Neural crest cell (in vitro differentiated cells): ENCODE results near the gene DKK2. TPM values are rescaled to one million over a fixed set of nuclear protein-coding genes. Genes with fewer than 3 reads are reported as not detected.

Experiments used
- DNase-seq: peaks from one replicate; pipeline ENCODE4 v3.0.0; 2021; ENCODE audit warnings: low read depth, mixed read lengths, low spot score
- H3K27ac Mint-ChIP-seq: one replicate; pipeline ENCODE4 v1.8.0; 2021; ENCODE audit warnings: mild to moderate bottlenecking, mixed read lengths; ENCODE audit not compliant: unreplicated experiment
- H3K27me3 Mint-ChIP-seq: 2 replicates; pipeline ENCODE4 v1.8.0; 2021; ENCODE audit warnings: low read depth, mild to moderate bottlenecking, mixed read lengths
- H3K36me3 Mint-ChIP-seq: 2 replicates; pipeline ENCODE4 v1.8.0; 2021; ENCODE audit warnings: low read depth, mild to moderate bottlenecking, mixed read lengths
- H3K4me1 Mint-ChIP-seq: 2 replicates; pipeline ENCODE4 v1.8.0; 2021; ENCODE audit warnings: mixed read lengths
- H3K4me3 Mint-ChIP-seq: one replicate; pipeline ENCODE4 v1.8.0; 2021; ENCODE audit warnings: mild to moderate bottlenecking, mixed read lengths
- H3K9me3 Mint-ChIP-seq: 2 replicates; pipeline ENCODE4 v1.8.0; 2021; ENCODE audit warnings: mixed read lengths
- CTCF ChIP-seq: fragments of 200-600 bp; sonication (generic); conservative IDR thresholded peaks from 2 replicates; pipeline ENCODE4 v1.5.0; 2021; ENCODE audit warnings: antibody characterized with exemption, mild to moderate bottlenecking
- total RNA-seq: library from RNA; stranded (reverse); gene quantifications from 2 replicates; pipeline ENCODE4 v1.2.1, GENCODE V29; 2021

DKK2 gene
- total RNA-seq, 1 donor from 2014 or later: not detected

GRCh38 chr4:107050525-107051135, 14.5 kb upstream of the DKK2 start:
- Mint-ChIP-seq H3K27ac (no peak overlapping the region), H3K27me3 (no peaks in the 10 kb centered on the region), H3K4me3 (no peak overlapping the region), H3K9me3 (peaks cover 4% of the 10 kb centered on the region), H3K4me1 (no peaks in the 10 kb centered on the region), H3K36me3 (peaks cover under 1% of the 10 kb centered on the region)
- DNase-seq: no peak
- peak; percentile 76 for TF ChIP-seq CTCF

GRCh38 chr4:107046261-107046660, 10.1 kb upstream of the DKK2 start:
- H3K27ac Mint-ChIP-seq: no peak overlapping the region
- H3K36me3 Mint-ChIP-seq: peaks cover 2% of the 10 kb centered on the region
- H3K27me3 Mint-ChIP-seq: peaks cover 2% of the 10 kb centered on the region
- H3K9me3 Mint-ChIP-seq: peaks cover 4% of the 10 kb centered on the region
- DNase-seq: no peak
- H3K4me1 Mint-ChIP-seq: no peaks in the 10 kb centered on the region
- no peak overlapping the region for H3K4me3 Mint-ChIP-seq
- no peak for TF ChIP-seq CTCF

GRCh38 chr4:107044170-107044569, 8.1 kb upstream of the DKK2 start:
- H3K9me3 Mint-ChIP-seq: peaks cover 4% of the 10 kb centered on the region
- DNase-seq: no peak
- H3K27me3 Mint-ChIP-seq: peaks cover 19% of the 10 kb centered on the region
- no peak overlapping the region for H3K4me3 Mint-ChIP-seq
- H3K4me1 Mint-ChIP-seq: no peaks in the 10 kb centered on the region
- no peak overlapping the region for H3K27ac Mint-ChIP-seq
- peaks cover 2% of the 10 kb centered on the region for H3K36me3 Mint-ChIP-seq
- peak; percentile 49 for TF ChIP-seq CTCF

- peak; percentile 49 for DNase-seq
- Mint-ChIP-seq H3K9me3 (no peaks in the 10 kb centered on the region), H3K36me3 (no peaks in the 10 kb centered on the region), H3K4me3 (peak overlapping the region; percentile 93), H3K4me1 (peaks cover 37% of the 10 kb centered on the region), H3K27ac (no peak overlapping the region), H3K27me3 (peaks cover 76% of the 10 kb centered on the region)
- TF ChIP-seq CTCF: peak; percentile 58
Measured at GRCh38 chr4:107037199-107037584, 1.1 kb upstream of the DKK2 start.

GRCh38 chr4:107036584-107037198, 578 bp upstream of the DKK2 start:
- Mint-ChIP-seq H3K27ac (no peak overlapping the region), H3K36me3 (no peaks in the 10 kb centered on the region), H3K9me3 (no peaks in the 10 kb centered on the region), H3K4me1 (peaks cover 37% of the 10 kb centered on the region), H3K27me3 (peaks cover 76% of the 10 kb centered on the region), H3K4me3 (peak overlapping the region; percentile 93)
- DNase-seq: no peak
- no peak for TF ChIP-seq CTCF
